ENCODE data around the gene AXIN1.

AXIN1 gene

GRCh38 chr16:266258-267164, 86.0 kb downstream of the AXIN1 start:
- no peak for TF ChIP-seq CTCF (IDR thresholded peaks at IDR 0.05; ENCODE audit: low read depth, low read length)
- no peak overlapping the region for H3K4me3 ChIP-seq (ENCODE audit: low read depth, low read length)

- TF ChIP-seq CTCF (IDR thresholded peaks at IDR 0.05; ENCODE audit: low read depth, low read length), result no peak
- no peak overlapping the region for H3K4me3 ChIP-seq (ENCODE audit: low read depth, low read length)
Observed at GRCh38 chr16:265711-266110, 86.8 kb downstream of the AXIN1 start.

- H3K4me3 ChIP-seq (ENCODE audit: low read depth, low read length), result no peak overlapping the region
- no peak for TF ChIP-seq CTCF (IDR thresholded peaks at IDR 0.05; ENCODE audit: low read depth, low read length)
Observed at GRCh38 chr16:265002-265529, 87.5 kb downstream of the AXIN1 start.

- H3K4me3 ChIP-seq (ENCODE audit: low read depth, low read length), result no peak overlapping the region
- no peak for TF ChIP-seq CTCF (IDR thresholded peaks at IDR 0.05; ENCODE audit: low read depth, low read length)
Observed at GRCh38 chr16:264440-264951, 88.0 kb downstream of the AXIN1 start.

- no peak for TF ChIP-seq CTCF (IDR thresholded peaks at IDR 0.05; ENCODE audit: low read depth, low read length)
- no peak overlapping the region for H3K4me3 ChIP-seq (ENCODE audit: low read depth, low read length)
Observed at GRCh38 chr16:263944-264343, 88.6 kb downstream of the AXIN1 start.

- no peak for TF ChIP-seq CTCF (IDR thresholded peaks at IDR 0.05; ENCODE audit: low read depth, low read length)
Observed at GRCh38 chr16:263182-263774, 89.2 kb downstream of the AXIN1 start.

More at GRCh38 chr16:263182-263774, 89.2 kb downstream of the AXIN1 start:
- no peak overlapping the region for H3K4me3 ChIP-seq (ENCODE audit: low read depth, low read length)
